ENCODE results near the gene CCS.
A peak's percentile ranks its signal among the peaks of the same experiment; 100 is the strongest.
"Not testable (repeated sequence)": the region's sequence is repeated elsewhere in the genome, so short reads cannot be mapped to it uniquely, and the experiment has no call there.

Gene CCS

GRCh38 chr11:66561178-66561974 is 31.6 kb upstream of the CCS start:
- no peak for DNase-seq

GRCh38 chr11:66561975-66562248 is 31.1 kb upstream of the CCS start:
- DNase-seq: no peak

- DNase-seq: no peak
Measured at GRCh38 chr11:66562275-66562674, 30.7 kb upstream of the CCS start.

- no peak for DNase-seq
Measured at GRCh38 chr11:66562907-66563583, 29.9 kb upstream of the CCS start.

GRCh38 chr11:66563832-66564231 is 29.2 kb upstream of the CCS start:
- no peak for DNase-seq

- no peak for DNase-seq
Measured at GRCh38 chr11:66564538-66564937, 28.4 kb upstream of the CCS start.

- no peak for DNase-seq
Measured at GRCh38 chr11:66564984-66565383, 28.0 kb upstream of the CCS start.

- DNase-seq: no peak
Measured at GRCh38 chr11:66566221-66566620, 26.8 kb upstream of the CCS start.

GRCh38 chr11:66567787-66568123 is 25.2 kb upstream of the CCS start:
- DNase-seq: no peak

- peak; percentile 96 for DNase-seq
Measured at GRCh38 chr11:66568124-66568916, 24.7 kb upstream of the CCS start, which contains the start of gene CTSF. Gene CTSF (minus strand): TSS chr11:66568606. CDS start chr11:66568486, 120 bp downstream.

- no peak for DNase-seq
Measured at GRCh38 chr11:66569076-66569475, 23.9 kb upstream of the CCS start.

- DNase-seq: no peak
Measured at GRCh38 chr11:66570079-66570849, 22.7 kb upstream of the CCS start.

GRCh38 chr11:66570850-66571180 is 22.2 kb upstream of the CCS start:
- DNase-seq: no peak

- DNase-seq: peak; percentile 55
Measured at GRCh38 chr11:66579017-66579606, 13.9 kb upstream of the CCS start.

GRCh38 chr11:66580803-66581202 is 12.2 kb upstream of the CCS start:
- DNase-seq: no peak

- DNase-seq: no peak
Measured at GRCh38 chr11:66581261-66581660, 11.7 kb upstream of the CCS start.

- not testable (repeated sequence) for DNase-seq
Measured at GRCh38 chr11:66582565-66583147, 10.3 kb upstream of the CCS start.

- not testable (repeated sequence) for DNase-seq
Measured at GRCh38 chr11:66585447-66585846, 7.5 kb upstream of the CCS start.

GRCh38 chr11:66586136-66586535 is 6.8 kb upstream of the CCS start:
- no peak for DNase-seq

- DNase-seq: not testable (repeated sequence)
Measured at GRCh38 chr11:66589315-66589714, 3.7 kb upstream of the CCS start.

GRCh38 chr11:66589996-66590675 is 2.8 kb upstream of the CCS start:
- DNase-seq: no peak

- DNase-seq: no peak
Measured at GRCh38 chr11:66591175-66591574, 1.8 kb upstream of the CCS start.

Measured in midbrain (tissue), 1 donor.